HG02852 (cell line): Measurements from ENCODE around the gene METTL15.
"Not testable (repeated sequence)": the region's sequence is repeated elsewhere in the genome, so short reads cannot be mapped to it uniquely, and the experiment has no call there.

Source experiments
- ATAC-seq: cut with Tn5 transposase; IDR thresholded peaks from one replicate; pipeline ENCODE4 v1.9.1; 2021; ENCODE audit warnings: mild to moderate bottlenecking, moderate library complexity; ENCODE audit not compliant: unreplicated experiment

Gene METTL15

GRCh38 chr11:28107750-28108618 is at the start of gene METTL15, which contains the start of gene KIF18A:
TSS of gene METTL15 (plus strand) at chr11:28108388. CDS start at chr11:28113335, 4,947 bp downstream.
TSS of gene KIF18A (minus strand) at chr11:28108156. CDS start at chr11:28097947, 10,209 bp downstream.
- ATAC-seq, result peak; percentile 91

- no peak for ATAC-seq
Measured at GRCh38 chr11:28071305-28071704, 36.9 kb upstream of the METTL15 start.

DNA sequence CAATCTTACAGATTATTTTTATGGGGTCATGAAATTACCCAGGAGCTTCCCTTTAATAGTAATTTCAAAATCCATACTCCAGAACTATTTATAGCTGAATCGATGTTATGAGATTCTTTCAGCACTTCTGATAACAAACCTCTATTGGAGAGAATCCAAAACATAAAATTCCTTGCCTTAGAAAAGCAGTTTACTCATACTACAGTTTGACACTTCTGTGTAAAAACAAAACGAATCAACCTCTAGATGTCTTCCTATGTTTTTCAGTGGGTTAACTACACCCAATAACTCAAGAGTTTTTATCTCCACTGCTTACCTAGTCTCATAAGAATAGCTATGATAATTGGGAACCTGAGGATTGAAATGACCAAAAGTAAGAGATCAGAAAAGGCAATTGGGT is 35.9 kb upstream of the METTL15 start:
- no peak for ATAC-seq

GRCh38 chr11:28077521-28077920 is 30.7 kb upstream of the METTL15 start:
- no peak for ATAC-seq

GRCh38 chr11:28083118-28083517 is 25.1 kb upstream of the METTL15 start:
- no peak for ATAC-seq

DNA sequence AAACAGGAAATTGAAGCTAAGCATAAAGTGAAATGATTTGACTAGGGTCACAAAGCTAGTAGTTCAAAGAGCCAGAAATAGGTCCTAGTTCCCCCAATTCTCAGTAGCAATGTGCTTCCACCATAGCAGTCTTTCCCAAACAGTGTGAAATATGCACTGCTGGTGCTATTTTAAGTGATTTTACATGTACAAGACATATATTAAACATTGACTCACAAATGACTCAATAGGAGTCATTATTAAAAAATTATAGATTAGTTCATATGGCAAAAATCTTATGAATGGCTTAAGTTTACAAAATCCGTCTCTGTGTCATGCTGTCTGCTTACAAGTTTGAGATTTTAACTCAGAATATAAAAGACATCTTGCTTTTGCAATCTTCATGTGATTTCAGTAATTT is 21.6 kb upstream of the METTL15 start:
- ATAC-seq, result no peak

DNA sequence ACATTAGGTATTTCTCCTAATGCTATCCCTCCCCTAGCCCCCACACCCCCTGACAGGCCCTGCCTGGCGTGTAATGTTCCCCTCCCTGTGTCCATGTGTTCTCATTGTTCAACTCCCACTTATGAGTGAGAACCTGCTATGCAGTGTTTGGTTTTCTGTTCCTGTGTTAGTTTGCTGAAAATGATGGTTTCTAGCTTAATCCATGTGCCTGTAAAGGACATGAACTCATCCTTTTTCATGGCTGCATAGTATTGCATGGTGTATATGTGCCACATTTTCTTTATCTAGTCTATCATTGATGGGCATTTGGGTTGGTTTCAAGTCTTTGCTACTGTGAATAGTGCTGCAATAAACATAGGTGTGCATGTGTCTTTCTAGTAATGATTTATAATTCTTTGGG is 21.0 kb upstream of the METTL15 start:
- ATAC-seq, result not testable (repeated sequence)

DNA sequence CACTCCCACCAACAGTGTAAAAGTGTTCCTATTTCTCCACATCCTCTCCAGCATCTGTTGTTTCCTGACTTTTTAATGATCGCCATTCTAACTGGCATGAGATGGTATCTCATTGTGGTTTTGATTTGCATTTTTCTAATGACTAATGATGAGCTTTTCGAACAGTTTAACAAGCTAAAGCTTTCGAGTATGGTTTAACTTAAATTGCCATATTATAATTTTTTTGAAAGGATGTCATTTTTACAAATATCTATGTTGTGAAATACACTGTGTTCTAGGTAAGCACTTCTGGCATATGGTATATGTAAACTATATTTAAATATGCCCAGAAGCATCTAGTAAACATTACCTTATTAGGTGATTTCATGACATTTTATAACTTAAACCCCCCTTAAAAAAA is 20.5 kb upstream of the METTL15 start:
- ATAC-seq, result not testable (repeated sequence)

- ATAC-seq, result no peak
Measured at GRCh38 chr11:28089378-28089777, 18.8 kb upstream of the METTL15 start.

DNA sequence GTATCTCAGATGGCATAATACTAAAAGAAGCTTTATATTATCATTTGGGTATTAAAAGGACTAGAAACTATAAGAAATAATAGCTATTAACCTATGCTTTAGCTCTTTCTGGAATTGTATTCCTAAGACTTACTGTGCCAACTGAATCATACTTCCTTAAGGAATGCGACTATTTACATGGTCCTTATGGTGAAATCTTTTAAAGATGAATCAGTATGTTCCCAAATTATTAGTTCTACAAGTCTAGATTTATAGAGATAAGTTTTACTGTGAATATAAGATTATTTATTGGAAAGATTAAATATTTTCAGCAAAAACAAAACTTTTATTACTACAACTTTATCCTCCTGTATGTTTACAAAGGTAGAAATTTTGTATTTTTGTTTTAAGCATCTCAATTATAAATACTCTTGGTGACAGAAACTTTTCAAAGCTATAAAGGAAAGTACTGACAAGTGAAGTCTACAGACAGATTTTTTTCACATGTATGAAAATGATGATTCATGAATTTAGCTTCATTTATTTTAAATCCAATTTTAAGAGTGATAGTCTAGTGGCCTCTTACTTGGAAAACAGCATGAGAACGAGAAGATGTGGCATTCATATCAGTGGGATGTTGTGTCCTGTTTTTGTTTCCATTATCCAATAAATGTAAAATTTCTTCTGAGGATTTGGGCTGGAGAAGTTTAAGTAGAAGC is 18.0 kb upstream of the METTL15 start:
- no peak for ATAC-seq

- no peak for ATAC-seq
Measured at GRCh38 chr11:28092786-28093185, 15.4 kb upstream of the METTL15 start.

- no peak for ATAC-seq
Measured at GRCh38 chr11:28098257-28098656, 9.9 kb upstream of the METTL15 start.

DNA sequence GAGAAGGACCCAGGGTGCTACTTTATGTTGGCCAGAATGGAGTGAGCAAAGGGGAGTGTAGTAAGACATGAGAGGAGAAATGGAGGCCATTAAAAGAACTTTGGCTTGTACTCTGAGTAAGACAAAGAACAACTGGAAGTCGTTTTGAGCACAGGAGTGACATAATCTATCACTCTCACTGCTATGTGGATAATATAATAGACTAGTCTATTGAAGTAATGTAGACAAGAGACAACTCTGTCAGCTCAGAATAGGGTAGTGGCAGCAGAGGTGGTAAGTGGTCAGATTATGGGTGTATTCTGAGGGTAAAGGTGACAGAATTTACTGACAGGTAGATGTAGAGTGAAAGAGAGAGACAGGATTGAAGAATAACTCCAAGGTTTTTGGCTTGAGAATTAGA is 8.5 kb upstream of the METTL15 start:
- ATAC-seq, result no peak

DNA sequence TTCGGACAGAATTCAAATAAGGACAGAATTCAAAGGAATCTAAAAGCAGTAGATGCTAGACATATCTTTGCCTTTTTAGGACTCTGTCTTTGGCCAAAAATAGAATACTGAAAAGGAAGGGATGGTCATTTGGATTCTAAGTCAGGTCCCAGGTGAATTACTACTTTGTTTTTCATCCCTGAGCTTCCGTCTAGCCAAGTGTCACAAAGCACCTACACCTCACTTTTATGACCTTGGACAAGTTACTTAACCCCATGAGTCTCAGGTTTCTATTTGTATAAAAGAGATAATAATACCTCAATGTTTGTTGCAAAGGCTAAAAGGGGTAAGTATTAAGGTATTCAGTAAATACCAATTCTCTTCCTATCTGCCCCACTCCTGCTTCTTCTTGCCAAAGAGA is 7.5 kb upstream of the METTL15 start:
- no peak for ATAC-seq

GRCh38 chr11:28102300-28102699 is 5.9 kb upstream of the METTL15 start:
- not testable (repeated sequence) for ATAC-seq

DNA sequence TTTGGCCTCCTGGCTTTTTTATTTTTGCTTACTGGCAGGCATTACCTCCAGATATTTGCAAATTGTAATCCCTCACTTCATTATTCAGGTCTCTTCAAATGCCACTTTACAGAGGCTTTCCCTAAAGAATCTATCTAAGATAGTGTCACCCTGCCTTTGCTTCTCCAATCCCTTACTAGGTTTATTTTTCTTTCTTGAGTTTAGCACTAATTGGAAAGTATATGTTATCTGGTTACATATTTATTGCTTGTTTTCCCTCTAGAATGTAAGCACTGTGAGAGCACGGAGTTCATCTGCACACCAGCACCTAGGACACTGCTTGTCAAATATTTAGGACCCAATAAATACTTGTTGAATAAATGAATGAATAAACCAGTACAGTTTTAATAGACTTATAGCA is 3.8 kb upstream of the METTL15 start:
- no peak for ATAC-seq

GRCh38 chr11:28104984-28105383 is 3.2 kb upstream of the METTL15 start:
- no peak for ATAC-seq

- ATAC-seq, result no peak
Measured at GRCh38 chr11:28105869-28106268, 2.3 kb upstream of the METTL15 start.

GRCh38 chr11:28106353-28107043 is 1.7 kb upstream of the METTL15 start:
- no peak for ATAC-seq

- peak; percentile 4 for ATAC-seq
Measured at GRCh38 chr11:28107191-28107749, 918 bp upstream of the METTL15 start.

- no peak for ATAC-seq
Measured at GRCh38 chr11:28108958-28109357, 770 bp downstream of the METTL15 start.
